K562 (cell line): ENCODE data around the gene ZNF669. TPM values are rescaled to one million over a fixed set of nuclear protein-coding genes. Genes with fewer than 3 reads are reported as not detected.

Source experiments
- ARNT ChIP-seq, 2 experiments: fragments of 450-650 bp; IDR thresholded peaks; 2 replicates each; pipeline ENCODE4 v1.6.1; 2016; ENCODE audit warnings: mild to moderate bottlenecking in 1 of 2
- ASH1L ChIP-seq: fragments of 450-650 bp; IDR thresholded peaks from 2 replicates; pipeline ENCODE4 v1.6.1; 2018; ENCODE audit warnings: borderline replicate concordance, mild to moderate bottlenecking, low read depth; ENCODE audit not compliant: partially characterized antibody
- BACH1 ChIP-seq: fragments of 200-800 bp; sonication (Bioruptor generic); IDR thresholded peaks from 2 replicates; pipeline ENCODE4 v1.6.1; 2016; ENCODE audit warnings: missing genetic modification characterization, missing compliant biosample characterization
- EP400 ChIP-seq: fragments of 450-650 bp; IDR thresholded peaks from 2 replicates; pipeline ENCODE4 v1.6.1; 2017; ENCODE audit warnings: antibody characterized with exemption, mild to moderate bottlenecking, moderate library complexity
- GABPA ChIP-seq: fragments of 200-800 bp; sonication (Bioruptor generic); conservative IDR thresholded peaks from 2 replicates; pipeline ENCODE4 v1.6.1; 2016; ENCODE audit warnings: low read depth, missing genetic modification characterization, missing compliant biosample characterization
- GATAD2A ChIP-seq: fragments of 450-650 bp; IDR thresholded peaks from 2 replicates; pipeline ENCODE4 v1.6.1; 2017
- HNRNPH1 ChIP-seq: fragments of 200-400 bp; formaldehyde crosslinking; optimal IDR thresholded peaks from 2 replicates; pipeline ENCODE3; 2017; ENCODE audit warnings: low read depth, mild to moderate bottlenecking, low read length, moderate library complexity
- MAFK ChIP-seq: IDR thresholded peaks from 2 replicates; pipeline ENCODE4 v1.6.1; 2011; ENCODE audit warnings: low read length, improper control_type of control experiment
- NFIX ChIP-seq: fragments of 250-450 bp; sonication (Bioruptor Pico); IDR thresholded peaks from 2 replicates; pipeline ENCODE4 v1.4.0; 2020; ENCODE audit warnings: low read depth, mild to moderate bottlenecking, moderate library complexity
- NR1H2 ChIP-seq: sonication (generic); formaldehyde crosslinking; IDR thresholded peaks from 2 replicates; pipeline ENCODE4 v1.4.0; 2020; ENCODE audit warnings: mild to moderate bottlenecking, missing genetic modification reagents
- PHF8 ChIP-seq: fragments of 200-600 bp; sonication (generic); IDR thresholded peaks from 2 replicates; pipeline ENCODE4 v1.6.1; 2012; ENCODE audit warnings: mixed run types, mild to moderate bottlenecking, inconsistent platforms, low read length, moderate library complexity, borderline replicate concordance
- RBFOX2 ChIP-seq: fragments of 200-400 bp; formaldehyde crosslinking; IDR thresholded peaks from 2 replicates; pipeline ENCODE4 v1.6.1; 2017; ENCODE audit warnings: low read depth, mild to moderate bottlenecking, low read length, moderate library complexity
- SREBF2 ChIP-seq: sonication (generic); formaldehyde crosslinking; IDR thresholded peaks from 2 replicates; pipeline ENCODE4 v1.4.0; 2020; ENCODE audit warnings: mild to moderate bottlenecking, missing genetic modification reagents
- TAF9B ChIP-seq: fragments of 450-650 bp; IDR thresholded peaks from 2 replicates; pipeline ENCODE4 v1.6.1; 2018; ENCODE audit warnings: mild to moderate bottlenecking; ENCODE audit not compliant: partially characterized antibody
- TSC22D4 ChIP-seq: fragments of 450-650 bp; IDR thresholded peaks from 2 replicates; pipeline ENCODE4 v1.6.1; 2016; ENCODE audit warnings: missing genetic modification characterization, missing biosample characterization, control low read depth
- YY1 ChIP-seq, 3 experiments: IDR thresholded peaks; 2 replicates each; pipeline ENCODE4 v1.6.1; 2011; ENCODE audit warnings: low read length in 2 of 3, mild to moderate bottlenecking in 2 of 3, moderate library complexity in 2 of 3, borderline replicate concordance in 1 of 3, control low read depth in 1 of 3, low read depth in 1 of 3; ENCODE audit not compliant: insufficient read depth in 3 of 3, insufficient replicate concordance in 2 of 3, control insufficient read depth in 1 of 3, insufficient read length in 1 of 3; ENCODE audit errors: extremely low read depth in 1 of 3
- ZNF121 ChIP-seq: sonication (generic); formaldehyde crosslinking; conservative IDR thresholded peaks from 2 replicates; pipeline ENCODE4 v1.8.0; 2022; ENCODE audit warnings: missing genetic modification reagents
- ZNF175 ChIP-seq: fragments of 200-800 bp; sonication (Bioruptor generic); IDR thresholded peaks from 2 replicates; pipeline ENCODE4 v1.6.1; 2016; ENCODE audit warnings: low read depth, mild to moderate bottlenecking, missing genetic modification characterization, missing compliant biosample characterization
- polyA plus RNA-seq, 8 experiments: library from polyadenylated mRNA; depleted of rRNA in 4 of 8; stranded (reverse) in 5 of 8; unstranded in 3 of 8; fragments of >200 nt; fragmentation: Nextera tagmentation in 2 of 8; fragmentation: Illumina TruSeq in 1 of 8; extraction: Ambion mirVana in 2 of 8; extraction: Trizol in 1 of 8; gene quantifications; 2 replicates each; pipeline versions ENCODE4 v1.2.1 to v1.2.3, GENCODE V29; 2011 to 2014; ENCODE audit warnings: inconsistent platforms in 1 of 8, missing spikeins in 1 of 8
- total RNA-seq, 7 experiments: library from RNA; depleted of rRNA in 6 of 7; stranded (reverse); fragments of >200 nt in 6 of 7; fragmentation: Illumina TruSeq in 2 of 7; extraction: Trizol in 2 of 7; gene quantifications; 2 replicates each; pipeline versions ENCODE4 v1.2.1 to v1.2.3, GENCODE V29; 2011 to 2021; ENCODE audit warnings: low replicate concordance in 1 of 7
- TF ChIP-seq, protein P1 (sequence below), 2 experiments: fragments of 250-450 bp in 1 of 2; fragments of 450-650 bp in 1 of 2; sonication (Bioruptor Pico) in 1 of 2; IDR thresholded peaks; 2 replicates each; pipeline versions ENCODE4 v1.6.1 to v1.8.0; 2016 to 2021; ENCODE audit warnings: mild to moderate bottlenecking in 2 of 2, moderate library complexity in 2 of 2, missing compliant biosample characterization in 1 of 2, missing genetic modification characterization in 1 of 2
- TF ChIP-seq, protein P2 (sequence below): sonication (generic); formaldehyde crosslinking; IDR thresholded peaks from 2 replicates; pipeline ENCODE4 v1.8.1; 2023; ENCODE audit warnings: mild to moderate bottlenecking, missing genetic modification reagents
- TF ChIP-seq, protein P3 (sequence below): IDR thresholded peaks from 2 replicates; pipeline ENCODE4 v1.6.1; 2012; ENCODE audit warnings: low read depth, low read length, improper control_type of control experiment, borderline replicate concordance

ZNF669 gene
- total and polyA plus RNA-seq, 9 of the 15 experiments (the other 6 are each of a cell fraction or from before 2014, with no cell fraction given): 5.3 to 18.3 (median 10.2) TPM

DNA sequence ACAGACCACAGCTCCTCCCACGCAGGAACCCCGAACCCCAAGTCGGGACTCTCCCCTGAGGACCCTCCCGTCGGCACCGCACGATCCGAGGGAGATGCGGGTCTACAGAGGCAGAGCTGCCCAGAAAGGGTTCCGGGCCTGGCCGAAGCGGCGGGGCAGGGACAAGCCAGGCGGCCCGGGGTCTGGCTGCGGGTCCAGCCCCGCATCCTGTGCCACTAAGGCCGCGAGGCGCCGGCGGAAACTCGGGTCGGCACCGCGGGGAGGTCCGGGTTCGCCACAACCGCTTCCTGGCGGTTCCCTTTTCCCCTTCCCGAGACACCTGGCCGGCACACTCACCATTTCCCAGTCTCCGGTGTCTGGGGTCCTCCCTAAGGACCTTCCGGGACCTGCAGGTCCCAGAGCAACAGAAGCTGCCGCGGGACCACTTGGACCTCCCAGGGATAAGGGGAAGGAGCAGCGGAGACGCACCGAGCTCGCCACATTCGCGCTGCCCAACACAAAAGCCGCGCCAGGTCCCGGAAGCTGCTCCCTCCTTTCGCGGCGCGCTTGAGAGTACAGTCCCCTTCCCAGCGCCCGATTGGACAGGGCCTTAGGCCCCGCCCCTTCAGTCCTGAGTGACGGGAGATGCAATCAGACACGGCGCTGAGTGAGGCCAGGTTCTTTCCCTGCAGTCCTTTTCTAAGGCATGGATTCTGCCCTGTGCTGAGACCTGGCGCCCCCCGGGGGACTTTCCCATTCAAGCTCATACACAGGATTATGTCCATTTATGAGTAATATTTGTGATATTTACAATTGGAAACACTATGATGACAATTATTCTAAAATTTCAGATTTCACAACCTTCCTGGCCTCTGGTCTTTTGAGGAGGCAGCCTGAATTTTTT lies 25.7 kb downstream of the ZNF669 start, which contains the start of gene ZNF670 (continued):
- peak; percentile 93 for TF ChIP-seq GABPA (tag)
- TF ChIP-seq, protein P1, sequence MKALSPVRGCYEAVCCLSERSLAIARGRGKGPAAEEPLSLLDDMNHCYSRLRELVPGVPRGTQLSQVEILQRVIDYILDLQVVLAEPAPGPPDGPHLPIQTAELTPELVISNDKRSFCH (CRISPR knock-in tag; IDR thresholded peaks at IDR 0.05): no peak
- TF ChIP-seq, protein P1 (tag; IDR thresholded peaks at IDR 0.05): peak; percentile 48; the same call in 1 of the 2 replicates
- TF ChIP-seq GATAD2A: peak; percentile 63; the same call in 1 of the 2 replicates
- TF ChIP-seq PHF8: peak; percentile 94
- no peak for TF ChIP-seq NFIX
- no peak for TF ChIP-seq SREBF2 (CRISPR knock-in tag)
- TF ChIP-seq TSC22D4: no peak
- TF ChIP-seq, protein P2, sequence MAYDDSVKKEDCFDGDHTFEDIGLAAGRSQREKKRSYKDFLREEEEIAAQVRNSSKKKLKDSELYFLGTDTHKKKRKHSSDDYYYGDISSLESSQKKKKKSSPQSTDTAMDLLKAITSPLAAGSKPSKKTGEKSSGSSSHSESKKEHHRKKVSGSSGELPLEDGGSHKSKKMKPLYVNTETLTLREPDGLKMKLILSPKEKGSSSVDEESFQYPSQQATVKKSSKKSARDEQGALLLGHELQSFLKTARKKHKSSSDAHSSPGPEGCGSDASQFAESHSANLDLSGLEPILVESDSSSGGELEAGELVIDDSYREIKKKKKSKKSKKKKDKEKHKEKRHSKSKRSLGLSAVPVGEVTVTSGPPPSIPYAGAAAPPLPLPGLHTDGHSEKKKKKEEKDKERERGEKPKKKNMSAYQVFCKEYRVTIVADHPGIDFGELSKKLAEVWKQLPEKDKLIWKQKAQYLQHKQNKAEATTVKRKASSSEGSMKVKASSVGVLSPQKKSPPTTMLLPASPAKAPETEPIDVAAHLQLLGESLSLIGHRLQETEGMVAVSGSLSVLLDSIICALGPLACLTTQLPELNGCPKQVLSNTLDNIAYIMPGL (CRISPR knock-in tag): no peak
- no peak for TF ChIP-seq MAFK
- TF ChIP-seq ZNF175: no peak
- no peak for TF ChIP-seq NR1H2 (CRISPR knock-in tag)
- TF ChIP-seq, protein P3, sequence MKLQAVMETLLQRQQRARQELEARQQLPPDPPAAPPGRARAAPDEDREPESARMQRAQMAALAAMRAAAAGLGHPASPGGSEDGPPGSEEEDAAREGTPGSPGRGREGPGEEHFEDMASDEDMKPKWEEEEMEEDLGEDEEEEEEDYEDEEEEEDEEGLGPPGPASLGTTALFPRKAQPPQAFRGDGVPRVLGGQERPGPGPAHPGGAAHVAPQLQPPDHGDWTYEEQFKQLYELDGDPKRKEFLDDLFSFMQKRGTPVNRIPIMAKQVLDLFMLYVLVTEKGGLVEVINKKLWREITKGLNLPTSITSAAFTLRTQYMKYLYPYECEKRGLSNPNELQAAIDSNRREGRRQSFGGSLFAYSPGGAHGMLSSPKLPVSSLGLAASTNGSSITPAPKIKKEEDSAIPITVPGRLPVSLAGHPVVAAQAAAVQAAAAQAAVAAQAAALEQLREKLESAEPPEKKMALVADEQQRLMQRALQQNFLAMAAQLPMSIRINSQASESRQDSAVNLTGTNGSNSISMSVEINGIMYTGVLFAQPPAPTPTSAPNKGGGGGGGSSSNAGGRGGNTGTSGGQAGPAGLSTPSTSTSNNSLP: peak; percentile 24; the same call in 1 of the 2 replicates
- no peak for TF ChIP-seq BACH1 (tag)
- peak; percentile 72 for TF ChIP-seq ASH1L
- TF ChIP-seq HNRNPH1: no peak
- TF ChIP-seq ZNF121 (CRISPR knock-in tag): no peak
- peak; percentile 70 for TF ChIP-seq TAF9B
- no peak for TF ChIP-seq ARNT (IDR thresholded peaks at IDR 0.05)
- peak in 2 of 3 experiments; percentile 43 to 49 for TF ChIP-seq YY1 (IDR thresholded peaks at IDR 0.05; ENCODE audit: borderline replicate concordance in 1 of 3, control insufficient read depth in 1 of 3, extremely low read depth in 1 of 3, insufficient read depth in 3 of 3, insufficient read length in 1 of 3, insufficient replicate concordance in 2 of 3, low read depth in 1 of 3, low read length in 2 of 3)
- peak; percentile 86 for TF ChIP-seq EP400
- TF ChIP-seq RBFOX2: peak; percentile 99
